WI38 (cell line): ENCODE measurements around the gene CLECL1.
"Not testable (repeated sequence)": the region's sequence is repeated elsewhere in the genome, so short reads cannot be mapped to it uniquely, and the experiment has no call there.

Experiments
- H3K4me3 ChIP-seq: 2 replicates; pipeline ENCODE4 v1.5.1; 2011; ENCODE audit warnings: low read depth, mild to moderate bottlenecking, control low read depth, low read length
- TF ChIP-seq, protein P1 (sequence below): IDR thresholded peaks from 2 replicates; pipeline ENCODE4 v1.5.1; 2012; ENCODE audit warnings: low read depth, mild to moderate bottlenecking, control low read depth, low read length

The CLECL1 gene

DNA sequence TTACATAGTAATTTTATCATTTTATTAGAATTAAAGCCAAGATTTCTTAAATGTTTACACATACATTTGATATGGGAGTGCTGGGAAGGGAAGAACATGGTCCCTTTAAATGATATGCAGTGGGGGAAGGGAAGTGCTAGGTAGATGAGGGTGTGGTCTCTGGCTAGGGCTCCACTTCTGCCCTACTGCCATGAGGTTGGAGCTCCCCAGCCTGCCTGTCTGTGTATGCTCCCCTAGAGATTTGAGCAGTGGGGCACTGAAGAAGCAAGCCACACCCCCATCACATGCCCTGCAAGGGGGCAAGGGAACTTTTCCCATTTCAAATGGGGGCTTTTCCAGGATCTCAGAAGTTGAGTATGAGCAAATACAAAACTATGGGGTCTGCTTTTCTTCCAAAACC, 25.5 kb downstream of the CLECL1 start:
- TF ChIP-seq, protein P1, sequence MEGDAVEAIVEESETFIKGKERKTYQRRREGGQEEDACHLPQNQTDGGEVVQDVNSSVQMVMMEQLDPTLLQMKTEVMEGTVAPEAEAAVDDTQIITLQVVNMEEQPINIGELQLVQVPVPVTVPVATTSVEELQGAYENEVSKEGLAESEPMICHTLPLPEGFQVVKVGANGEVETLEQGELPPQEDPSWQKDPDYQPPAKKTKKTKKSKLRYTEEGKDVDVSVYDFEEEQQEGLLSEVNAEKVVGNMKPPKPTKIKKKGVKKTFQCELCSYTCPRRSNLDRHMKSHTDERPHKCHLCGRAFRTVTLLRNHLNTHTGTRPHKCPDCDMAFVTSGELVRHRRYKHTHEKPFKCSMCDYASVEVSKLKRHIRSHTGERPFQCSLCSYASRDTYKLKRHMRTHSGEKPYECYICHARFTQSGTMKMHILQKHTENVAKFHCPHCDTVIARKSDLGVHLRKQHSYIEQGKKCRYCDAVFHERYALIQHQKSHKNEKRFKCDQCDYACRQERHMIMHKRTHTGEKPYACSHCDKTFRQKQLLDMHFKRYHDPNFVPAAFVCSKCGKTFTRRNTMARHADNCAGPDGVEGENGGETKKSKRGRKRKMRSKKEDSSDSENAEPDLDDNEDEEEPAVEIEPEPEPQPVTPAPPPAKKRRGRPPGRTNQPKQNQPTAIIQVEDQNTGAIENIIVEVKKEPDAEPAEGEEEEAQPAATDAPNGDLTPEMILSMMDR = no peak
- no peak overlapping the region for H3K4me3 ChIP-seq

DNA sequence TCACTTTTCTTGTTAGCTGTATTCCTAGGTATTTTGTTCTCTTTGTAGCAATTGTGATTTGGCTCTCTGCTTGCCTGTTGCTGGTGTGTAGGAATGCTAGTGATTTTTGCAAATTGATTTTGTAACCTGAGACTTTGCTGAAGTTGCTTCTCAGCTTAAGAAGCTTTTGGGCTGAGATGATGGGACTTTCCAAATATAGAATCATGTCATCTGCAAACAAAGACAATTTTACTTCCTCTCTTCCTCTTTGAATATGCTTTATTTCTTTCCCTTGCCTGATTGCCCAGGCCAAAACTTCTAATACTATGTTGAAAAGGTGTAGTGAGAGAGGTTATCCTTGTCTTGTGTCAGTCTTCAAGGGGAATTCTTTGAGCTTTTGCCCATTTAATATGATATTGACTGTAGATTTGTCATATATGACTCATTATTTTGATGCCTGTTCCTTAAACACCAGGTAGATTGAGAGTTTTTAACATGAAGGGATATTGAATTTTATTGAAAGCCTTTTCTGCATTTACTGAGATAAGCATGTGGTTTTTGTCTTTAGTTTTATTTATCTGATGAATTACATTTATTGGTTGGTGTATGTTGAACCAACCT, 26.7 kb downstream of the CLECL1 start:
- TF ChIP-seq, protein P1 = no peak

DNA sequence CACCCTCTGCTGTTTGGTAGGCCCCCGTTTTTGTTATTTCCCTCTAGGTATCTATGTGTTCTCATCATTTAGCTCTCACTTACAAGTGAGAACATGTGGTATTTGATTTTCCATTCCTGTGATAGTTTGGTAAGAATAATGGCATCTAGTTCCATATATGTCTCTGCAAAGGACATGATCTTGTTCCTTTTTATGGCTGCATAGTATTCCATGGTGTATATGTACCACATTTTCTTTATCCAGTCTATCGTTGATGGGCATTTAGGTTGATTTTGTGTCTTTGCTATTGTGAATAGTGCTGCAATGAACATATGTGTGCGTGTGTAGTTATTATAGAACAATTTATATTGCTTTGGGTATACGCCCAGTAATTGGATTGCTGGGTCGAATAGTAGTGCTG, 28.3 kb downstream of the CLECL1 start:
- H3K4me3 ChIP-seq = not testable (repeated sequence)

More for the DNA sequence above, 26.7 kb downstream of the CLECL1 start:
- H3K4me3 ChIP-seq = no peak overlapping the region

DNA sequence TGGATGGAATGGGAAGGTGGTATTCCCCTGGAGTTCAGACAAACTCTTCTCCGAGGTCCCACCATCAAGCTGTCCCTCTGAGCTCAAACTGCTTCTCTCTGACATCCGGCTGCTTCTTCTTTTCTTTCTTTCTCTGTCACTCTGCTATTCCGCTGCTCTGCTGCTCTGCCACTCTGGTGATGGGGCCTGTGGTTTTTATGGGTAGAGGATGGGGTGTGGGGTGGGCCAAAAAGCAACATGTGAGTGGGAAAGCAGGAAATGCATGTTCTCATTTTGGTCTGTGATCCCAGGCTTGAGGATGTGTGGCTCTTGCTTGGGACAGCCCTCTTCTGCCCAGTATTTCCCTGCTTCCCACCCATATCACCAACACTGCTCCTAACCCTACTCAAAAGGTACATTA, 30.6 kb downstream of the CLECL1 start:
- TF ChIP-seq, protein P1 = no peak

DNA sequence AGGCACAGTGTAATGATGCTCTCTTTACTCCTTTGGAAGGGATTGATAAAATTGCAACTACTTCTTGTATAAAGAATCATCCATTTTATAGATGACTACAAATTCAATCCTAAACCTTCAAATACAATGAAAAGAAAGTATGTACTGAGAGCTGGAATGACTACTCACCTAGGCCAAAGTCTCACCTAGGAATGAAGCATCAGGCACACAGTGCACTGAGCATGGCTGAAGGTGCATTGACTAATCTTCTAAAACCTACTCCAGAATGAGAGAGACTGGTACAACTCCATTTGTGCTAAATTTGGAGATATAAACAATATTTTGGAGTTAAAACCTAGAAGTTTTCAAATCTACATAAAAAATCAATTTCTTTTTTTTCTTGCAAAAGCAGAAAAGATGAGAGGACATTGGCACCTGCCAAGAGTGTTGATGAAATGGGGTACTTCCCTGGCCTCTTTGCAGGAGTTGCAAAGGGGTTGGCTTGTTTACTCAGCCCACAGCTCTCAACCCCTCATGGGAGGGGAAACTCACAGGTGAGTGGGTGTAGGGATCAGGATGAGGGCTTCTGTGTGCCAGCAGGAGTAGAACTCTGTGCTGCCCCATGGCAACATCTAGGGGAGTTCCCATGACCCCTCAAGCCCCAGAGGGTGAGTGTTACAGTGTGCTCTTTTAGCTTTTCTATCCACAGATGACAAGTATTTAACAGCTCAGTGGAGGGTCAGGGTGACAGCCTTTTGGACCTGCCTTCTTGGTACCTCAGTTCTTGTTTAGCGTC, 31.3 kb downstream of the CLECL1 start:
- no peak overlapping the region for H3K4me3 ChIP-seq
- TF ChIP-seq, protein P1 = no peak

More for the DNA sequence above, 30.6 kb downstream of the CLECL1 start:
- H3K4me3 ChIP-seq = no peak overlapping the region

DNA sequence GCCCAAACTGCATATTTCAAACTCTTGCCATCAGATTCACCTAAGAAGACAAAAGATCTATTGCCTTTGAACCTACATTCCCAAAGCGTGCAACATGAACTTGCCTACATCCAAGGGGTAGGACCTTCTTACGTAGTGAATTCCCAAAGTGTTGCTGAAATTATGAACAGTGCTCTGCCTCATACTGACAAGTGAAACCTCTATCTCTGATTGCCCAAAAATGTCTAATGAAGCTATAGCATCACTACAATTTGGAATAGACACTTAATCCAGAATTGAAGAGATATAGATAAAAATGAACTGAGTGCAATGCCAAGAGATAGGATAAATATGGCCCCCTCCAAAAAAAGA, 32.3 kb downstream of the CLECL1 start:
- TF ChIP-seq, protein P1 = no peak
- no peak overlapping the region for H3K4me3 ChIP-seq

DNA sequence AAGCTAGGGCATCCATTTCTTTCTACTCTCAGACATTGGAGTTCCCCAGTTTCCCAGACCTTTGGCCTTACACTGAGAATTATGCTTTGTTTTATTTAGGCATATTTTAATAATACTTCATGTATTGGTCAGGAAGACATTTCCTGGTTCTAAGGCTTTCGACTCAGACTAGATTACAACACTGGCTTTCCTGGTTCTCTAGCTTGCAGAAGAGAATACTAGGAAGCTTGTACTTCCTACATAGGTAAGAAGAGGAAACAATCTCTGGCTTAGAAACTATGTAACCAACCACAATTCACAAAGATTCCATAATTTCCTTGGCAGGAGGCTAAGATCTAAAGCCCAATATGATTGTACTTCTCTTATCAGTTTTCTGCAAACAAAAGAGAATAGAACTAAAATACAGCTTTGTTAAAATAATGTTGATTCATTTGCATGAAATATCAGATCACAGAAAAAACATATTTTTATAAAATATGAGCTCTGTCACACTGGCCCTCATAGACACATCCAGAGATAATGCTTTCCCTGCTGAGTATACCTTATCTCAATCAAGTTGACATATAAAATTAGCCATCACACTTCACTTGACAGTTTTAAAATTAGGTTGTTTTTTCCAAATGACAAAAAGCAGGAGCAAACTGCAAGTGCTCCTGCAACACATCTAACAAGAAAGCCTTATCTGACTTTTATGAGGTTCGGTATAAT, 32.8 kb downstream of the CLECL1 start:
- TF ChIP-seq, protein P1 = no peak
- no peak overlapping the region for H3K4me3 ChIP-seq
